ENCODE measurements around the gene CKS1B.

DNA sequence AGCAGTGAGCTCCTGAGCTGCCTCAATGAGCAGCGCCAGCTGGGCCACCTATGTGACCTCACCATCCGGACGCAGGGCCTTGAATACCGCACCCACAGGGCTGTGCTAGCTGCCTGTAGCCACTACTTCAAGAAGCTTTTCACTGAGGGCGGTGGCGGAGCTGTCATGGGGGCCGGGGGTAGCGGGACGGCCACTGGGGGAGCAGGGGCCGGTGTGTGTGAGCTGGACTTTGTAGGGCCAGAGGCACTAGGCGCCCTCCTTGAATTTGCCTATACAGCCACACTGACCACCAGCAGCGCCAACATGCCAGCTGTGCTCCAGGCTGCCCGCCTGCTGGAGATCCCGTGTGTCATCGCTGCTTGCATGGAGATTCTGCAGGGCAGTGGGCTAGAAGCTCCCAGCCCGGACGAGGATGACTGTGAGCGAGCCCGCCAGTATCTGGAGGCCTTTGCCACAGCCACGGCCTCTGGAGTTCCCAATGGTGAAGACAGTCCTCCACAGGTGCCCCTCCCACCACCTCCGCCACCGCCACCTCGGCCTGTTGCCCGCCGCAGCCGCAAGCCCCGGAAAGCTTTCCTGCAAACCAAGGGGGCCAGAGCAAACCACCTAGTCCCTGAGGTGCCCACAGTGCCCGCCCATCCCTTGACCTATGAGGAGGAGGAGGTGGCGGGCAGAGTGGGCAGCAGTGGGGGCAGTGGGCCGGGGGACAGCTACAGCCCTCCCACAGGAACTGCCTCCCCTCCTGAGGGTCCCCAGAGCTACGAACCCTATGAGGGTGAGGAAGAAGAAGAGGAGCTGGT, 40.4 kb downstream of the CKS1B start:
- TF ChIP-seq, protein P1, sequence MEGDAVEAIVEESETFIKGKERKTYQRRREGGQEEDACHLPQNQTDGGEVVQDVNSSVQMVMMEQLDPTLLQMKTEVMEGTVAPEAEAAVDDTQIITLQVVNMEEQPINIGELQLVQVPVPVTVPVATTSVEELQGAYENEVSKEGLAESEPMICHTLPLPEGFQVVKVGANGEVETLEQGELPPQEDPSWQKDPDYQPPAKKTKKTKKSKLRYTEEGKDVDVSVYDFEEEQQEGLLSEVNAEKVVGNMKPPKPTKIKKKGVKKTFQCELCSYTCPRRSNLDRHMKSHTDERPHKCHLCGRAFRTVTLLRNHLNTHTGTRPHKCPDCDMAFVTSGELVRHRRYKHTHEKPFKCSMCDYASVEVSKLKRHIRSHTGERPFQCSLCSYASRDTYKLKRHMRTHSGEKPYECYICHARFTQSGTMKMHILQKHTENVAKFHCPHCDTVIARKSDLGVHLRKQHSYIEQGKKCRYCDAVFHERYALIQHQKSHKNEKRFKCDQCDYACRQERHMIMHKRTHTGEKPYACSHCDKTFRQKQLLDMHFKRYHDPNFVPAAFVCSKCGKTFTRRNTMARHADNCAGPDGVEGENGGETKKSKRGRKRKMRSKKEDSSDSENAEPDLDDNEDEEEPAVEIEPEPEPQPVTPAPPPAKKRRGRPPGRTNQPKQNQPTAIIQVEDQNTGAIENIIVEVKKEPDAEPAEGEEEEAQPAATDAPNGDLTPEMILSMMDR (IDR thresholded peaks at IDR 0.05; ENCODE audit: low read depth, low read length, missing input control): no peak
- TF ChIP-seq, protein P2, sequence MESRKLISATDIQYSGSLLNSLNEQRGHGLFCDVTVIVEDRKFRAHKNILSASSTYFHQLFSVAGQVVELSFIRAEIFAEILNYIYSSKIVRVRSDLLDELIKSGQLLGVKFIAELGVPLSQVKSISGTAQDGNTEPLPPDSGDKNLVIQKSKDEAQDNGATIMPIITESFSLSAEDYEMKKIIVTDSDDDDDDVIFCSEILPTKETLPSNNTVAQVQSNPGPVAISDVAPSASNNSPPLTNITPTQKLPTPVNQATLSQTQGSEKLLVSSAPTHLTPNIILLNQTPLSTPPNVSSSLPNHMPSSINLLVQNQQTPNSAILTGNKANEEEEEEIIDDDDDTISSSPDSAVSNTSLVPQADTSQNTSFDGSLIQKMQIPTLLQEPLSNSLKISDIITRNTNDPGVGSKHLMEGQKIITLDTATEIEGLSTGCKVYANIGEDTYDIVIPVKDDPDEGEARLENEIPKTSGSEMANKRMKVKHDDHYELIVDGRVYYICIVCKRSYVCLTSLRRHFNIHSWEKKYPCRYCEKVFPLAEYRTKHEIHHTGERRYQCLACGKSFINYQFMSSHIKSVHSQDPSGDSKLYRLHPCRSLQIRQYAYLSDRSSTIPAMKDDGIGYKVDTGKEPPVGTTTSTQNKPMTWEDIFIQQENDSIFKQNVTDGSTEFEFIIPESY (IDR thresholded peaks at IDR 0.05): no peak
- TF ChIP-seq JUND (IDR thresholded peaks at IDR 0.05) (no peak), SP1 (IDR thresholded peaks at IDR 0.05) (no peak)
